ENCODE measurements around the gene INAVA.
"Not testable (repeated sequence)": the region's sequence is repeated elsewhere in the genome, so short reads cannot be mapped to it uniquely, and the experiment has no call there.

The INAVA gene

DNA sequence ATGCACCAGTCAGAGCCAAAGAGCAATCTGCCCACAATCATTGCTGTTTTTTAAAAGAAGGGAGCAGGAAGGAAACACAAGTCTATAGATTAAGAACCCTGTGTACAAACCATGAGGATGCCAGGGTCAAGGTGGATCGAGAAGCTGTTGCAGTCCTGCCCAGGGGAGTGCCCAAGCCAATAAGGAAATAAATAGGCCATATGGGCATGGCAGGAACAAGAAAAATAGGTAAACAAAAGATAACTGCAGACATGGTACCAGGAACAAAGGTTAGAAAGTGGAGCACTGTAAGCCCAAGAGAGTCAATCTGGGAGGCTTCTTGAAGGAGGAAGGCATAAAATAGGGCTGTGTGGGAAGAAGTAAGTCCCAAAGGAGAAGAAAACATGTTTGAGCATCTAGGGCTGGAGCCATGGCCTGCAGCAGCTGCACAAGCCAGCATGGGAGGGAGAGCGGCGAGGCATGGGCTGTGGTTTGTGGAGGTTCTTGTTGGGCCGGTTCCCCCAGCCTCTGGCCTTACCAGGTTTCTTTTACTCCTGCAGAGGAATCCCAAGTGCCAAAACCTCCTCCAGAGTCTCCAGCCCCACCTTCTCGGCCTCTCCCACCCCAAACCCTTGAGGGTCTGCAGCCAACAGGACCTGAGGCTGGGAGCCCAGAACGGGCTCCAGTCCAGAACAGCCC is 13.6 kb downstream of the INAVA start:
- DNase-seq (ENCODE audit: low spot score) = no peak
- no peak overlapping the region for H3K27ac ChIP-seq
- no peak for TF ChIP-seq CTCF (IDR thresholded peaks at IDR 0.05)
- H3K4me3 ChIP-seq = no peak overlapping the region

DNA sequence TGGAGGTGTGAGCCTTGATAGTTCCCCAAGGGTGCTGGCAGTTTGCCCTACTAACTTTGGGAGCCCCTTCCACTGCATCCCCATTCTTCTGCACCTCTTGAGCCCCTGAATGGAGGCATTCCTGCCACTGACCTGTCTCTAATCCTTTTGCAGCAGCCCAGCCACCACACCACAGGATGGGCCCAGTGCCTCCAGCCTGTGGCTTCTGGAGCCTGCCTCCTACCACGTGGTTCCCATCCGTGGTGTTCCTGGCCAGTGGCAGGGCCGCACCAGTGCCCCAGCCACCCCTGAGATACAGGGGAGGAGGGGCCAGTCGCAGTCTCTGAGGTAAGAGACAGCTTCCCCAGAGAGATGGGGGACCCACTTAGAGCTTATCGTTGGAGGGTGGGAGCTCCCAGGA is 14.4 kb downstream of the INAVA start:
- Histone ChIP-seq H3K27ac (no peak overlapping the region), H3K4me3 (no peak overlapping the region)
- TF ChIP-seq CTCF (IDR thresholded peaks at IDR 0.05) = no peak
- no peak for DNase-seq (ENCODE audit: low spot score)

- DNase-seq (ENCODE audit: low spot score) = no peak
- no peak for TF ChIP-seq CTCF (IDR thresholded peaks at IDR 0.05)
- H3K27ac ChIP-seq = no peak overlapping the region
- no peak overlapping the region for H3K4me3 ChIP-seq
Observed at GRCh38 chr1:200909757-200910239, 15.1 kb downstream of the INAVA start.

- Histone ChIP-seq H3K27ac (no peak overlapping the region), H3K4me3 (no peak overlapping the region)
- no peak for DNase-seq (ENCODE audit: low spot score)
- no peak for TF ChIP-seq CTCF (IDR thresholded peaks at IDR 0.05)
Observed at GRCh38 chr1:200911361-200911760, 16.7 kb downstream of the INAVA start.

GRCh38 chr1:200911936-200912335 is 17.2 kb downstream of the INAVA start:
- not testable (repeated sequence) for H3K27ac ChIP-seq; DNase-seq (ENCODE audit: low spot score); H3K4me3 ChIP-seq

DNA sequence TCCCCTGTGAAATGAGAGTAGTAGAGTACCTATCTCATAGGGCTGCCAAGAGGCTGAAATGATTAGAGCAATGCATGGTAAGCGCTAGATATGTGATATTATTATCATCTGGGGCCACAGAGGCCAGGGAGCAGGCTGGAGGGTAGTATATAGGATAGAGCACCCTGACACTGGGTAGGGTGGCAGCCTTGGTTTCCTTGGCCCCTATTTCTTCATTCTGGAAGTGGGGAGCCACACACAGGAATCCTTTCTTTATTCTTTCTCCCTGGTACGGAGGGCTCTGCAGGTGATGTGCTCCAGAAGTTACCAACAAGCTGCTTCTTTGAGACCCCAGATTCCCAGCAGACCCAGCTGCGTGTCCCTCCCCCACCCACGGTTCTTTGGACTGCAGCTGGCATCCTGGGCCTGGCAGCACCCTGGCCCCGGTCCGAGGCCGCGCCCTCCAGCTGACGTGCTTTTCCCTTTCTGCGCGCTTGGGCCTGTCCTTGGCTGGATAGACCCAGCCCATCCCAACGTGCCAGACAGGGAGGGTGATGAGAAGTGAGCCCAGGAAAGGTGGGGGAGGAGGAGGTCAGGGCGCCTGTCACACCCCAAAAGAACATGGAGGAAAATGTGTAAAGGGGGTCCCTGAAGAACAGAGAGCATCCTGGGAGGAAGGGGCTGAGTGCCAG is 18.2 kb downstream of the INAVA start:
- Histone ChIP-seq H3K27ac (no peak overlapping the region), H3K4me3 (no peak overlapping the region)
- DNase-seq (ENCODE audit: low spot score) = no peak
- no peak for TF ChIP-seq CTCF (IDR thresholded peaks at IDR 0.05)

GRCh38 chr1:200916152-200916551 is 21.5 kb downstream of the INAVA start:
- Histone ChIP-seq H3K27ac (no peak overlapping the region), H3K4me3 (no peak overlapping the region)
- no peak for DNase-seq (ENCODE audit: low spot score)
- TF ChIP-seq CTCF (IDR thresholded peaks at IDR 0.05) = no peak
